PC-9 (cell line): Measurements from ENCODE around the gene KIFAP3.

Experiments used
- CTCF ChIP-seq: fragments of 200-600 bp; sonication (generic); conservative IDR thresholded peaks from 2 replicates; pipeline ENCODE4 v1.6.1; 2017; ENCODE audit warnings: mixed run types, antibody characterized with exemption, mild to moderate bottlenecking, moderate library complexity
- EZH2 ChIP-seq: fragments of 200-600 bp; sonication (generic); IDR thresholded peaks from 2 replicates; pipeline ENCODE4 v1.8.0; 2017; ENCODE audit warnings: antibody characterized with exemption, low read depth

GRCh38 chr1:170044187-170044586, 30.3 kb downstream of the KIFAP3 start:
- no peak for TF ChIP-seq CTCF
- no peak for TF ChIP-seq EZH2
